GM19239 (cell line): Measurements from ENCODE around the gene FAAP100.
"Not testable (repeated sequence)": the region's sequence is repeated elsewhere in the genome, so short reads cannot be mapped to it uniquely, and the experiment has no call there.

Experiments used
- DNase-seq: peaks from one replicate; pipeline ENCODE4 v3.0.0; 2011; ENCODE audit warnings: low spot score; ENCODE audit not compliant: insufficient read length
- FAIRE-seq: peaks from 2 replicates; lab custom pipeline; 2011; peaks lifted over from hg19 to GRCh38; lab: Jason Lieb, UNC

FAAP100 gene

GRCh38 chr17:81552244-81553017, at the start of gene FAAP100:
Gene FAAP100 (minus strand): TSS chr17:81552353. CDS start chr17:81552330, 23 bp downstream.
- DNase-seq = peak; percentile 97
- FAIRE-seq = no peak

GRCh38 chr17:81601525-81602120, 49.5 kb upstream of the FAAP100 start:
- FAIRE-seq = peak; percentile 89
- DNase-seq = peak; percentile 45

GRCh38 chr17:81599719-81600486, 47.8 kb upstream of the FAAP100 start:
- no peak for FAIRE-seq

GRCh38 chr17:81593105-81593871, 41.1 kb upstream of the FAAP100 start:
- DNase-seq (no peak), FAIRE-seq (no peak)

More at GRCh38 chr17:81599719-81600486, 47.8 kb upstream of the FAAP100 start:
- DNase-seq = no peak

- DNase-seq (no peak), FAIRE-seq (no peak)
These were observed 39.8 kb upstream of the FAAP100 start for GRCh38 chr17:81591971-81592370.

- FAIRE-seq (no peak), DNase-seq (no peak)
These were observed 38.0 kb upstream of the FAAP100 start for GRCh38 chr17:81590121-81590520.

GRCh38 chr17:81589612-81590011, 37.5 kb upstream of the FAAP100 start:
- no peak for DNase-seq
- FAIRE-seq = no peak

GRCh38 chr17:81586096-81586495, 33.9 kb upstream of the FAAP100 start:
- DNase-seq = no peak
- FAIRE-seq = no peak

GRCh38 chr17:81584771-81585170, 32.6 kb upstream of the FAAP100 start:
- FAIRE-seq, DNase-seq: not testable (repeated sequence)

- DNase-seq (no peak), FAIRE-seq (no peak)
These were observed 31.6 kb upstream of the FAAP100 start for GRCh38 chr17:81583589-81584342.

- FAIRE-seq = no peak
- DNase-seq = no peak
These were observed 30.6 kb upstream of the FAAP100 start for GRCh38 chr17:81582749-81583148.

- no peak for FAIRE-seq
These were observed 30.2 kb upstream of the FAAP100 start for GRCh38 chr17:81582341-81582740.

GRCh38 chr17:81581758-81582157, 29.6 kb upstream of the FAAP100 start:
- DNase-seq (no peak), FAIRE-seq (no peak)

More at GRCh38 chr17:81582341-81582740, 30.2 kb upstream of the FAAP100 start:
- DNase-seq = no peak

- DNase-seq (no peak), FAIRE-seq (no peak)
These were observed 28.3 kb upstream of the FAAP100 start for GRCh38 chr17:81580481-81580880.

- DNase-seq (no peak), FAIRE-seq (no peak)
These were observed 27.7 kb upstream of the FAAP100 start for GRCh38 chr17:81579821-81580321.

- DNase-seq (no peak), FAIRE-seq (no peak)
These were observed 27.1 kb upstream of the FAAP100 start for GRCh38 chr17:81579298-81579697.

- DNase-seq (no peak), FAIRE-seq (no peak)
These were observed 26.5 kb upstream of the FAAP100 start for GRCh38 chr17:81578561-81579225.

GRCh38 chr17:81578038-81578441, 25.9 kb upstream of the FAAP100 start:
- FAIRE-seq (no peak), DNase-seq (no peak)
